Pons (tissue), 1 donor: ENCODE measurements around the gene MDP1.

Experiments used
- DNase-seq: peaks from one replicate; pipeline ENCODE4 v3.0.0-alpha.2; 2016; ENCODE audit warnings: low spot score

The MDP1 gene

DNA sequence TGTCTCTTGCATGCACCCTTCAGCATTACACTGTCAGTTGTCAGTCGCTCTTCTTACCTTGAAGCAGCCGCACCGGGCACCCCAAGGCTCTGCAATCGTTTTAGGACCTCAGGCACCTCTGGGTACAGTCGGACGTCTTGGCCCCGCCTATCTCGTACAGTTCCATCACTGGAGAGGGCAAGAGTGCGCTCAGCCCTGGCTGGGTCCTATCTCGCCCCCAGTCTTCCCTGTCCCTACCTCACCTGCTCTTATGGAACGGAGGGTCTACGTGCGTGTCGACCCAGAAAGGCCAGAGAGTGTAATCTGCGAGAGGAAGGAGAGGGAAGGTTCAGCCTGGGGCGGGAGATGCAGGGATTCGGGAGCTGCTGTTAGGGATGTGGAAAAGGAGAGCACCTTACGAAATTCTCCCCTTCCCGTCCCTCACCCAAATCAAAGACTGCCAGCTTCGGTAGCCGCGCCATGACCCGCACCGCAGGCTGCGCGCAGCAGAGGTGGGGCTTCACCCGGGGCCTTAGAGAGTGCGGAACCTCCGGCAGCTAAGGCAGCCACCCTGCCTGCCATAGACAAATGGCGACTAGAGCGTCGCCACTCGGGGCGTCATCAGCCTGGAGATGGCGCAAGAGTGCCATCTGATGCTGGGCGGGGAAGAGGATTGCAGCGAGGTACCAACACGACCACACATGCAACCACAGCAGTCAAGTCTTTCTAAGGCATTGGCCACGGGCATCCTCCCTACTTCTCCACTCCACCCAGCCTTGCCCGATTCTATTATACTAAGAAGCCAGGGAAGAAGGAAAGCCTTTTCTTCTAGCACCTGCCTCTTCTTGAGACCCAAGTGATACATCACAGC is at the start of gene MDP1:
Gene MDP1 (minus strand): TSS at position 572 of the 850 bp plus-strand sequence. CDS start 111 bp downstream, at position 461.
- DNase-seq: peak; percentile 92

DNA sequence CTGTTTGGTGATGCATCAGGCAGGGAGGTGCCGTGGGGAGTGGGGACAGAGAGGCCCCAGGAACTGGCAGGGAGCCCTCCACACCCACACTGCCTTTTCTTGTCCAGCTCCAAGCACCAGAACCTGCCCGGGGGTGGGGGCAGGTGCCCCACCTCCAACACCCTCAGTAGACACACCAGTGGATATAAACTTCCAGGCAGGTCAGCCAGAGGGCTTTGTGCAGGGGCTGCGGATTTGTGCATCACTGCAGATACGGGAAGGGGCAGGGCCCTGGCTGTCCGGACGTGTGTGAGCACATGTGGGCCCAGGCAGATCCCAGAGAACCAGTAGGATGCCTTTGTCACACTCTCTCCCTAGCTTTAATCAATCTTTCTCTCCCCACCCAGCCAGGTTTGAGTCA is 48.4 kb upstream of the MDP1 start:
- DNase-seq: no peak

DNA sequence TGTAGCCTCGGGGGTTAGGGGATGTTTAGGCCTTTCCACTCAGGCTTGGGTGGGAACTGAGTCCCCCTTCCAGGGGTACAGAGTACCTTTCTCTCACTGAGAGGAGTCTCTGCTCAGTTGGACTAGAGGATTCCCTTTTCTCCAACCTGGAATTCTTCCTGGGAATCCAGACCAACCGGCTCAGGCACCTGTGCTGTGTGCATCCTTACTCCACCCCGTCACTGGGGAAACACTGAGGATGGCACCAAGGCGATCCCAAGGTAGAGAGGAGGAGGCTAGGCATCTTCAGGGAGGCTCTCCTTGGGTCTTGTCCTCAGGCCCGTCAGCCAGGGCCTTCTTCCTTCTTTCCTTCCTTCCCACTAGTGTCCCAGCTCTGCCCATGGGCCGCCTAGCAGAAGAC is 48.0 kb upstream of the MDP1 start:
- DNase-seq: no peak

DNA sequence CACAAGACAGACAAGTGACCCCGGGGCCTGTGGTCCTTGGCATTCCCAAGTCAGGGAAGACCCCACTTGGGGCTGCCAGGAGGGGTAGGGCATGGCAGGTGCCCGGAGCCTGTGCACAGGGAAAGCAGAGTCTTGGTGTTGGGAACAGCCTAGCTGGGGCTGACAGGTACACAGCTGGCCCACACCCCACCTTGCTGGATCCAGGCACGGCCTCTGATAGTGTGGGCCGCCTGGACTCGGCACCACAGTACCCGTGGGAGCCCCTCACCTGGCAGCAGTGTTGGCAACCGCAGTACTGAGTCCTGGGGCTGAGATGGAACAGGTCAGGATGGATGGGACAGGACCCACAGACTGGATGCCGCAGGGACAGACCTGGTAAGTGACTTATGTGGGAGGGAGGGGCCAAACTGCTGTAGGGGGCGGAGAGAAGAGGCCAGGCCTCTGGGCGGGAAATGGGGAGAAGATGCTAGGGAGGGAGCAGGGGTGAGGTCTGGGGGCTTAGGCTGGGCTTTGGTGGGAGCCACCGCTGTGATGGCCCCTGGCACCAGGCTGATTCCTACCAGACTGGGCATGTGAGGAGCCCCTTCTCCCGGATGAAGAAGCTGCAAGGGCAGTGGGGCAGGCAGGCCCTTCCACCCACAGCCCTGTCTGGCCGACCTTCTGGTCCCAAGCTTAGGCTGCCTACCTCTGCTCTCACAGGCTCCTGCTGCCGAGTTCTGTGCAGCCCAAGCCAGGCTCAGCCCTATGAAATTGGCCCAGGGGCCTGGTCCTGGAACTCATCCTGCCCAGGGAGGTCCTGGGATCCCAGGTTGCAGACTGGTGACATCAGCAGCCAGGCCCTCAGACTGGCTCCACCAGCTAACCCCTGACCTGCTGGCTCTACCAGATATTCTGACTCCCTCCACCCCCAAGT is 47.2 kb upstream of the MDP1 start, which contains the start of gene TGM1:
Gene TGM1 (minus strand): TSS at position 357 of the 913 bp plus-strand sequence. CDS start 825 bp downstream, outside the sequence.
- DNase-seq: no peak

DNA sequence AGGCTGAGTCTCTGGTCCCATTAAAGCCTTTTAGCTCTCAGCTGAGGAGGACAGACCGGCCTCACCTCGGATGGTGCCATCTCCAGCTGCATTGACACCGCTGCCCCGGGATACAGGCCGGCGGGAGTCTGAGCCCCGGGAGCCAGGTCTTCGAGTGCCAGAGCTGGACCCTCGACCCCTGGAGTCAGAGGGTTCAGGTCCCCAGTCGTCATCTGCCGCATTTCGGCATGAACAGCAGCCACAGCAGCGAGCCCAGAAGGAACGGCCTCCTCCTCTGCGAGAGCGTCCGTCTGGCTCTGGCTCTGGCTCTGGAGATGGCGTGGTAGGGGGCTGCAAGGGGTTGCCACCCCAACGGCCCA is 46.1 kb upstream of the MDP1 start:
- no peak for DNase-seq

DNA sequence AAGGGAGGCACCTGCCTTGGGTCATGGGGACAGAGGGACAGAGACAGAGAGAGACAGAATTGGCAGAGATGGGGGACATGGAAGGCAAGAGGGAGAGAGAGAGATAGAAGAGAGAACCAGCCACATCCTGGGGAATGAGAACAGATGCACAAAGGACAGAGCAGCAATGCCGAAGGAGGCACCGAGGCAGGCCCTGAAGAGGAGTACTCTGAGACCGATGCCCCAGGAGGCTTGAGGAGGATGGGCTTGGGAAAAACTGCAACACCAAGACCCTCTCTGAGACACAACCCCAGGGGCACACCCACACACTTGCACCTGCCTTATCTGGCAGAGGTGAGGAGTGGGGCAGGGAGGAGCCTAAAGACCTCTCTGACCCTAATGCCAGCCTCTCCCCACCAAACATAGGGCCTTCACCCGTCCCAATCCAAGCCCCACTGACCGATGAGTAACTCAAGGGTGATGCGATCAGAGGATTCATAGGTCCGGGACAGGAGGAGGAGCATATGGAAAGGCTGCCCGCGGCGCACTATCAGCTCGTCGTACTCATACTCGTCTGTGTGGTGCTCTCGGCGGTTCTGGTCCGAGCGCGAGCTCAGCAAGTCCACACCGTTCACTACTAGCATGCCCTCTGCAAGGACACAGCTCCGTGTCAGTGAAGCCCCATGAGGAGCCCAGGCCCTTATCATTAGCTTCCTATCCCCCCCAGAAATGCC is 45.5 kb upstream of the MDP1 start:
- no peak for DNase-seq

DNA sequence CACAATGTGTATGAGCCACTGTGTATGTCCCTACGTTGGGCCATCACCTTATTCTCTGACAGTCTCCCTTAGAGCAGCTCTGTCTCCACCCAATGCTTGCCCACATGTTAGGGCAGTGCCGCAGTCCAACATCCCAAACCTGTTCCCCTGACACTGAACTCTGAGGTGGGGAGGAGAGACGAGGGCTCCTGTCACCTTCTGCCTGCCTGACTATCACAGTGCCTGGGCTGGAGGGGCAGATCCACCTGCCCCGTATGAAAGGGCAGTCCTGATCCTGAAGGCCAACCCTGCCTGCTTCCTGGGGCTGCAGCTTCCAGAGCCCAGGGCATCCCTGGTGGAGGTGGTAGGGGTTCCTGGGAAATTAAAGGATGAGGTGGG is 44.9 kb upstream of the MDP1 start:
- no peak for DNase-seq

DNA sequence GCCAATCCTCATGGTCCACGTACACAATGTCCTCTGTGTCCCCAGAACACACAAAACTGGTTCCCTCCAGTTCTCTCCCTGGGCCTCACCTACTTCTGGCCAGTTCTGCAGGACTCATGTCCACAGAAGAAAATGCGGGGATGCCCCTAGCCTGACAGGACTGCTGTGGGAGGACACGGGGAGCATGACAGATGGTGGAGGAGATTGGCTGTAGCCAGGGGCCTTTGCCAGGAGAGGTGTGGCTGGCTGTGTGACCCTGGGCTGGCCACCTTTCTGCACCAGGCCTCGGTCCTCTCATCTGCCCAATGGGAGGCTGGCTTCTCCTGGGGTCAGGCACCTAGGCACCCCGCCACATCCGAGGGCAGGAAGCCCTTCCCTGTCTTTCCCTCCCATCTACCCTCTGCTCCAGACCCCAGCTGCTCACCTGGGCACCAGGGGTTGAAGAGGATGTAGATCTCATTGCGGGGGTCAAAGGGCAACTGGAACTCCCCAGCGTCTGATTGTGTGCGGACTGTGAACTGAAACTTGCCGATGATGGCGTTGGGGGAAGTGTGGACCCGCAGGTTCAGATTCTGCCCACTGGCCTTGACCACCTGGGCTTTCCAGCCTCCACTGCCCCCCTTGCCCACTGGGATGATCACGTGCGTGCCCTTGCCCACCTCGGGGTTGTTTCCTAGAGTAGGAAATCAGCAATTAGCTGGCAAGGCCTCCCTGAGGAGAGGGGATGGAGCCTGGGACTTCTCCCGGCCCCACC is 44.3 kb upstream of the MDP1 start:
- no peak for DNase-seq

DNA sequence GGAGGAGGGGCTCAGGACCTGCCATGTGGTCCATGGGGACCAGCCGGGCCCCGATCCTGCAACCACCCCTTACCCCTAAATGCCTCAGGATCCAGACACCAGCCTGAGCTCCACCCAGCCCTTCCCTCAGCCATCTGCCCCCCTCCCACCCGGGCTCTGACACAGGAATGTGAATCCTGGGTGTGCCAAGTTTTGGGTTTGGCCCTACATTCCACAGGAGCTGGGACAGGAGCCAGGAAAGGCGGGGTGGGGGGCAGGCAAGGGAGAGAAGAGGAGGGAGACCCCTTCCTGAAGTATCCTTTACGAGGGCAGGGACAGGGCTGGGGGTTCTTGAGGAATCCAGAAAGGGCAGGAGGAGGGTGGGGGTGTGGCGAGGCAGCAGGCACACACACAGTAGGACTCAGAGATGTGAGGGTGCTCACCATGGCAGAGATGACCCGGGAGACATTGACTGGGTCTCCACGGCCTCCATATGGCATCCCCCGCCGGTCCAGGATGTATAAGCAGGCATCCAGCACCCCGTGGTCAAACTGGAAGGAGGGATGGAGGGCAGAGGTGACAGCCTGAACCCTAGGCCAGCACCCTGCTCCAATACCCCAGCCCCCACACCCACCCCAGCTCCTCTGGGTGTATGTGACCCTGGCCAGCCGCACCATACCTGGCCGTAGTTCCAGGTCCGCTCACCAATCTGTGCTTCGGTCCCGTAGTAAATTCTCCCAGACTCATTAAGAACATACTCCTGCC is 43.6 kb upstream of the MDP1 start:
- no peak for DNase-seq

DNA sequence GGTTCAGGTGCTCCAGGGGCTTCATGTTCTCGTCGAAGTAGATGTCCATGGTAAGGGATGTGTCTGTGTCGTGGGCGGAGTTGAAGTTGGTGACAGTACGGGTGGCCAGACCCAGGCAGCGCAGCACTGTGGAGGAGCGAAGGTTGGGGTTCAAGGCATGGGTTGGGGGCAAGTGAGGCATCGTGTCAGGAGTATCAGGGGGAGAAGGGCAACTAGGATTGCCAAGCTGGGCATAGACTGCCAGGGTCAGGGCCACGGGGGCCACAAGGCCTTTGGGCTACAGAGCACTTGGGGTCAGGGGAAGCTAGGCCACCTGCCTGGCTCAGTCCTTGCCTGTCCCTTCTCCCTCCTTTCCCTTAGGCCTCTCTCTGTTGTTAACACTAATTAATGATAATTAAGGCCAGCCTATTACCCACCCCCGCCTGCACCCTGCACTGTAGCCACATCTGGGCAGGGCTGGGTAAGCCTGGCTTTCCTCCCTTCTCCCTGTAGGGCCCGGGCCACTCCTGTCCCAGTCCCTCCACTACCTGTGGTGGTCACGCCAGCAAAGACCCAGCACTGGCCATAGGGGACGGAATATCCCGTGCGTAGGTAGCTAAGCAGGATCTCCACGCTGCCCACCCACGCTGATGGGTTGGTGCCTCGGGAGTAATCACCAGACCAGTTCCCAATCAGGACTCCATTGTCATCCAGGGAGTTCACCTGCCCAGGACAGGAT is 42.8 kb upstream of the MDP1 start:
- no peak for DNase-seq

DNA sequence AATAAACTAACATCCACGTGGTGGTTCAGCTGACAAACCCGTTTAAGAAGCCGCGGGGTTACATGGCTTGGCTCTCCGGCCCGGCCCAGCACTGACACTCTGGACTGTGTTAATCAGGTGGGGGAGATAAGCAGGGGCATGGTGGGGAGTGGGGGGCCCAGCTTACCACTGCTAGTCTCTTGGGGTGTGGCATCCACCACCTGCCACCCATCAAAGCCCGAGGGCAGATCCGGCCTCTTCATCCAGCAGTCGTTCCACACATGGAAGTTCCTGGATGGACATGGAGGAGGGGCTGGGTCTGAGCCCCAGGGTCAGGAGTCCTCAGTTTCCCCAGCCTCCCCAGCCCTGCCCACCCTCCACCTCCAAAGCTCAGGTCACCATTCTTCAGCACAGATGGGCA is 42.3 kb upstream of the MDP1 start:
- no peak for DNase-seq

DNA sequence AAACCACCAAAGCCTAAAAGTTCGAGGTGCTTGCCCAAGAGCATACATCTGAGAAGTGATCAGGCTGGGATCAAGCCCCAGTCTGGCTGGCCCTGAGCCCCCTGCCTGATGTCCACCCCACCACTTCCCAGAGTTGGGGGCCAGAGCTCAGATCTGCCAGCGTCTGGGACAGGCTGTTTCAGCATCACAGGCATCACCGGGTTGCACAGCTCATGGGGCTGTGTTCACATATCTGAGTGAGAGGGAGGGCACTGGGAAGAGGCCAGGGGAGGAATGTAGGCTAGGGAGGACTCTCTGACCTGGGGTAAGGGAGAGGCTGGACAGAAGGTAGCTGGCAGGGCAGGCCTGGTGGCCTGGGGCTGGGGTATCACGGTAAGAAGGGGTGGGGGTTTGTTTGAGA is 41.1 kb upstream of the MDP1 start:
- no peak for DNase-seq

DNA sequence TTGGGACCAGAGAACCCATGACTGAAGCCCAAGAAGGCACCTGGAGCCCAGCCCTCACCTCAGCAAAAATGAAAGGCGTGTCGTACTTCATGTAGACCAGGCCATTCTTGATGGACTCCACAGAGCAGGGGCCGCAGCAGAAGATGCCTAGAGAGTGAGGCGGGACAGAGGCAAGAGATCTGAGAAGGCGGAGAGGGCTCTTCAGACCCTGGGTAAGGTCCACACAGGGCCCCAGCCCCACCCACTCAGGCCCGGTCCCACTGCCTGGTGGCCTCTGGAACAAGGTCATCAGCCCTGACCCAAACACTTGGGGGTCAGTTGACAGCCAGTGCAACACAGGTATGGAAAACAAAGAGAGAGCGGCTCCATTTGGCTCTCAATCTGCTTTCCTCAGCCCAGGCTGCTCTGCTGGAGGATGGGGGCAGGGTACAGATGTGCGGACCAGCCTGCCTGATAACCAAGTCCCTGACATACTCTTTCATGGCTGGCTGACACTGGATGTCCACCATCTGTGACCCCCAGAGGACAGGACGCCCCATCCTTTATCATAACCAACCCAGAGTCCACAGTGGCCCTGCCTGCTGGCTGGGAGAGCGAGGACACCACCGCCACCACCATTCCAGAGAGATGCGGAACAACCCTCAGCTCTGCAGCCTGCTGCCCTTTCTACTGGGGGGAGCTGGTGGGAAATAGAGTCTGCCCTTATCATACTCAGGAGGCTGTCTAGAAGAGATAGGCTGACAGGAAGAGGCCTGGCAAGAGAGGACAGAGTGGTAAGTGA is 40.3 kb upstream of the MDP1 start:
- DNase-seq: no peak

DNA sequence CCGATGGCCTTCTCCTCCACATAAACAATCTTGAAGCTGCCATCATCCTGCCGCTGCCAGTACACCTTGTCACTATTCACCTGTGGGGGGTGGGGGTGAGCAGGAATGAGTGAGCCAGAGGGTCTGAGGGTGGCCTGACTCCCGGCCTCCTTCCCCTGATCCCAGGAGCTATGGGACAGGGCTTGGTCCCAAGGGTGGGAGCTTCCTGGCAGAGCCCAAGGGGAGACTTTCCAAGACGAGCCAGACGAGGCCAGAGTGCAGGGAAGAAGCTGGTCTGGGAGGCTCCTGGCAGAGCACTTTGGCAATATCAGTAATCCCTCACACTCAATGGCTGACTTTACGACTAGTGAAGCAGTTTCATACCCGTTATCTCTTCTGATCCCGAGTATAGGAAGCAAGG is 39.6 kb upstream of the MDP1 start:
- no peak for DNase-seq

DNA sequence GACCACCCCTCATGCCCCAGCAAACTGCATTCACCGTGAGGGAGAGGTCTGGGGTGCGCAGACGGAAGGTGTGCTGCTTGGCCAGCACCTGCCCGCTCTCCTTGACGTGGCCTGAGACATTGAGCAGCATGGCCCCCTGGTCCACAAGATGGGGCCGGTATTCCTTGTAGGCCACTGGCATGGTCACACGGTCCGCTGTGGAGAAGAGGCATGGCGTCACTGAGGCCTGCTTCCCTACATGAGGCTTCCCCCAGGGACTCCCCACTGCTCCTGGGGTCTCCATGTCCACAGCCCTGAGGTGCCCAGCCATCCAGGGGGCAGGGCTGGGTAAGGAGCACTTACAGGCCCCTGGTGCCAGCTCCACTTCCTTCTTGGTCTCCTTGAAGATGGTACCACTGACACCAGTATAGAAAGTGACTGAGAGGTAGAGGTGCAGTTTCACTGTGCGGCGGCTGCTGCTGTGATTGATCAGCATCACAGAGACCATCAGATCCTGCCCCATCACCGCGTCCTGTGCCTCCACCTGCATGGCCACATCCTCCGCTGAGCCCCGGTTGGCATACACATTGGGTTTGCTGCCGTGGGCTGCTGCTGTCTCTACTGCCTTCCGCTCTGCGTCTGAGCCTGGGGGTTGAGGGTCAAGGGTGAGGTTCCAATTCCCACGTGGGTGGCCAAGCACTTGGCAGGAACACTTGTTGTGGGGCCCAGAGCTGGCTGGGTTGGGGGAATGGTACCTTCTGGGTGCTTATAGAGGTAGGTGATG is 38.9 kb upstream of the MDP1 start:
- DNase-seq: no peak

DNA sequence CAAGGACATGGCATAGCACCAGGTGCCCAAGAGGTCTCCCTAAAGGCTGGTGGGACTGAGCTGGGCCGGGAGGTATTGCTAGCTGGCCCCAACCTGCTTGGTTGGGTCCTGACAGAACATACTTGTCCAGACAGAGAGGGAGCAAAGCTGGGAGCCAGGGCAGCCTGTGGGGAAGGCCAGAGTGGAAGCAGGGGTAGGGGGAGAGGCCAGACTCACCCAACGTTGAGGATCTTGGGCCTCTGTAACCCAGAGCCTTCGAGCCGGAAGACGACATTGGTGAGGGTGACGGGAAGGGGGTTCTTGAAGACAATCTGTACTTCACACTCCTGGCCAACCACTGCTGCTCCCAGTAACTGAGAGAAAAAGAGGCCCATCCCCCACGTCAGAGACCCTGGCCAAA is 38.1 kb upstream of the MDP1 start:
- DNase-seq: no peak

DNA sequence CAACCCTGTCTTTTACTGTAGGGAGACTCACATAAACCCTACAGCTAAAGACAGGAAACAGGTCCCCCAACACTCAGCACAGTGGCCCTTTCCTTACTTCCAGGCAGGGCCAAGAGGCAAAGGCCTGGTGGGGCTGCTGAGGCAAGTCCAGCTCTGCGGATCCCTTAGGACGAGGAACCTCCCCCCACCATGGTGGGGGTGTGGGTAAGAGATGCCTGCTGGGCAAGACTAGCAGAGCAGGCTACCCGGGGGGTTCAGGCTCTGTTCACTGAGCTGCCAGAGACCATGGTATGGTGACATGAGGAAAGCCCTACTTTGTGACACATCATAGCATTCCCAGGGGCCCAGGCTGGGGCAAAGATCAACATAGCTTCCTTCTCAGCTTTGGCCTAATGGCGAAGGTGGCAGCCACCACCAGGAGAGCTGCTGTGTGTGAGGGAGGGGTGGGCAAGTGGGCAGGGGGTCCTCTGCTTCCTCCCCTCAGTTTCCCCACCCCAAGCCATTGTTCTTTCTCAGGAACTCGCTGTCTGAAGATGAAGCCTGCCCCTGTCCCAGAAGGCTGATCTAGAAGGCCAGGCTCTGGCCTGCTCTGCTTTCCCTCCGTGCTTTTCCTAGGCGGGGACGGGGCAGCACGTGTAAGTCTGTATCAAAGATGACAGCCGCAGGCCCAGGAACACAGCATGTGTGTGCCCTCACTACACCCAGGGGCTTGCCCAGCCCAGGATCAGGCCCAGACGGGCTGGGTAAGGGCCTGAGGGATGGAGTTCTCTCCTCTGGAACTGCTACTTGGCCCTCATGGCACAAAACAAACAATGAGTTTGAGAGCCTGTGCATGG is 36.6 kb upstream of the MDP1 start:
- DNase-seq: no peak

DNA sequence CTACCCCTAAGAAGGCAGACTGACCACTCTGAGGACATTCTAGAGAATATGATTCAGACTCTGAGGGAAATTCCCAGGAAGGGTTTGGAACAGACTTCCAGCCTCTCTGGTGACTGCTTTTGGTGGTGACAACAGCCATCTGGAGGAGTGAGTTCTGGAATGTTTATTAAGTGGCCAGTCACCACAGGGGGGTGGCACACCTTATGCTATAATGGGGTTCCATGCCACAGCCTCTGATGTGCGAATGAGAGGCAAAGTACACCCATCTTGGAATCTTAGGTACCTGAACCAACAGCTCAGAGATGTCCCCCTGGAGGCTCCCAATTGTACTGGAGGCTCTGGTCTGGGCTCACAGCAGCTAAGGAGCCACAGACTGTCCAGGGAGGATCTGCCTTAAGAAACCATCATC is 36.0 kb upstream of the MDP1 start:
- no peak for DNase-seq
